Measurements from ENCODE around the gene DEDD.

Gene DEDD

GRCh38 chr1:161174911-161175310, 42.4 kb upstream of the DEDD start:
- Histone ChIP-seq H3K79me2 (ENCODE audit: low read length) (peaks cover 15% of the 10 kb centered on the region), H3K4me2 (ENCODE audit: low read length) (no peak overlapping the region), H3K9ac (ENCODE audit: low read length) (no peak overlapping the region), H3K36me3 (replicated peaks; ENCODE audit: low read depth, low read length) (peaks cover 52% of the 10 kb centered on the region), H3K4me3 (ENCODE audit: low read length) (no peak overlapping the region), H2AFZ (ENCODE audit: low read depth, low read length) (no peak overlapping the region), H3K4me1 (ENCODE audit: low read length) (peaks cover 21% of the 10 kb centered on the region), H3K9me3 (ENCODE audit: insufficient read depth, low read length) (no peaks in the 10 kb centered on the region), H3K27me3 (ENCODE audit: low read depth, low read length) (no peaks in the 10 kb centered on the region), H3K27ac (ENCODE audit: low read length) (no peak overlapping the region), H4K20me1 (ENCODE audit: insufficient read depth, low read length) (no peaks in the 10 kb centered on the region)
- TF ChIP-seq CTCF (IDR thresholded peaks at IDR 0.05; ENCODE audit: low read depth, low read length) = no peak
- no peak for TF ChIP-seq EZH2phosphoT487 (IDR thresholded peaks at IDR 0.05; ENCODE audit: low read depth)

GRCh38 chr1:161173711-161174110, 41.2 kb upstream of the DEDD start:
- Histone ChIP-seq H2AFZ (ENCODE audit: low read depth, low read length) (no peak overlapping the region), H3K4me1 (ENCODE audit: low read length) (peaks cover 21% of the 10 kb centered on the region), H3K27ac (ENCODE audit: low read length) (no peak overlapping the region), H3K79me2 (ENCODE audit: low read length) (peaks cover 15% of the 10 kb centered on the region), H4K20me1 (ENCODE audit: insufficient read depth, low read length) (no peaks in the 10 kb centered on the region), H3K9me3 (ENCODE audit: insufficient read depth, low read length) (no peaks in the 10 kb centered on the region), H3K9ac (ENCODE audit: low read length) (no peak overlapping the region), H3K27me3 (ENCODE audit: low read depth, low read length) (no peaks in the 10 kb centered on the region), H3K4me3 (ENCODE audit: low read length) (no peak overlapping the region), H3K36me3 (replicated peaks; ENCODE audit: low read depth, low read length) (peaks cover 55% of the 10 kb centered on the region), H3K4me2 (ENCODE audit: low read length) (no peak overlapping the region)
- TF ChIP-seq CTCF (IDR thresholded peaks at IDR 0.05; ENCODE audit: low read depth, low read length) (no peak), EZH2phosphoT487 (IDR thresholded peaks at IDR 0.05; ENCODE audit: low read depth) (no peak)

GRCh38 chr1:161172776-161173376, 40.4 kb upstream of the DEDD start:
- TF ChIP-seq CTCF (IDR thresholded peaks at IDR 0.05; ENCODE audit: low read depth, low read length) = no peak
- no peak for TF ChIP-seq EZH2phosphoT487 (IDR thresholded peaks at IDR 0.05; ENCODE audit: low read depth)
- Histone ChIP-seq H3K4me3 (ENCODE audit: low read length) (no peak overlapping the region), H2AFZ (ENCODE audit: low read depth, low read length) (no peak overlapping the region), H3K27ac (ENCODE audit: low read length) (no peak overlapping the region), H3K4me1 (ENCODE audit: low read length) (peaks cover 13% of the 10 kb centered on the region), H4K20me1 (ENCODE audit: insufficient read depth, low read length) (no peaks in the 10 kb centered on the region), H3K27me3 (ENCODE audit: low read depth, low read length) (no peaks in the 10 kb centered on the region), H3K9me3 (ENCODE audit: insufficient read depth, low read length) (no peaks in the 10 kb centered on the region), H3K36me3 (replicated peaks; ENCODE audit: low read depth, low read length) (peaks cover 55% of the 10 kb centered on the region), H3K4me2 (ENCODE audit: low read length) (no peak overlapping the region), H3K9ac (ENCODE audit: low read length) (no peak overlapping the region), H3K79me2 (ENCODE audit: low read length) (peaks cover 15% of the 10 kb centered on the region)

- peaks cover 15% of the 10 kb centered on the region for H3K79me2 ChIP-seq (ENCODE audit: low read length)
Measured at GRCh38 chr1:161172349-161172748, 39.9 kb upstream of the DEDD start.

More at GRCh38 chr1:161172349-161172748, 39.9 kb upstream of the DEDD start:
- Histone ChIP-seq H3K36me3 (replicated peaks; ENCODE audit: low read depth, low read length) (peaks cover 55% of the 10 kb centered on the region), H3K9ac (ENCODE audit: low read length) (no peak overlapping the region), H3K4me2 (ENCODE audit: low read length) (no peak overlapping the region), H2AFZ (ENCODE audit: low read depth, low read length) (no peak overlapping the region), H3K4me3 (ENCODE audit: low read length) (no peak overlapping the region), H3K27ac (ENCODE audit: low read length) (no peak overlapping the region), H3K9me3 (ENCODE audit: insufficient read depth, low read length) (no peaks in the 10 kb centered on the region), H3K4me1 (ENCODE audit: low read length) (peaks cover 13% of the 10 kb centered on the region), H3K27me3 (ENCODE audit: low read depth, low read length) (no peaks in the 10 kb centered on the region), H4K20me1 (ENCODE audit: insufficient read depth, low read length) (no peaks in the 10 kb centered on the region)
- TF ChIP-seq EZH2phosphoT487 (IDR thresholded peaks at IDR 0.05; ENCODE audit: low read depth) = no peak
- no peak for TF ChIP-seq CTCF (IDR thresholded peaks at IDR 0.05; ENCODE audit: low read depth, low read length)

All from OCI-LY3 (cell line).